ENCODE results near the gene PIWIL1.
A peak's percentile ranks its signal among the peaks of the same experiment; 100 is the strongest.

The PIWIL1 gene

GRCh38 chr12:130336723-130337487 is 782 bp upstream of the PIWIL1 start:
- DNase-seq = no peak

- no peak for DNase-seq
Measured at GRCh38 chr12:130338794-130339601, 1.3 kb downstream of the PIWIL1 start.

- no peak for DNase-seq
Measured at GRCh38 chr12:130339951-130340350, 2.3 kb downstream of the PIWIL1 start.

GRCh38 chr12:130342442-130342841 is 4.8 kb downstream of the PIWIL1 start:
- no peak for DNase-seq

GRCh38 chr12:130342842-130343241 is 5.2 kb downstream of the PIWIL1 start:
- no peak for DNase-seq

GRCh38 chr12:130344529-130344928 is 6.8 kb downstream of the PIWIL1 start:
- DNase-seq = no peak

- DNase-seq = no peak
Measured at GRCh38 chr12:130345292-130345691, 7.6 kb downstream of the PIWIL1 start.

- DNase-seq = peak in 1 of 58 donors; percentile 29
Measured at GRCh38 chr12:130347588-130347987, 9.9 kb downstream of the PIWIL1 start.

GRCh38 chr12:130350715-130351114 is 13.0 kb downstream of the PIWIL1 start:
- no peak for DNase-seq

GRCh38 chr12:130351326-130351725 is 13.6 kb downstream of the PIWIL1 start:
- no peak for DNase-seq

- no peak for DNase-seq
Measured at GRCh38 chr12:130353081-130353480, 15.4 kb downstream of the PIWIL1 start.

- DNase-seq = no peak
Measured at GRCh38 chr12:130354407-130354806, 16.7 kb downstream of the PIWIL1 start.

- no peak for DNase-seq
Measured at GRCh38 chr12:130356222-130356621, 18.5 kb downstream of the PIWIL1 start.

GRCh38 chr12:130357241-130357640 is 19.6 kb downstream of the PIWIL1 start:
- no peak for DNase-seq

GRCh38 chr12:130357729-130358330 is 20.1 kb downstream of the PIWIL1 start:
- no peak for DNase-seq

GRCh38 chr12:130362060-130362459 is 24.4 kb downstream of the PIWIL1 start:
- no peak for DNase-seq

GRCh38 chr12:130364578-130364977 is 26.9 kb downstream of the PIWIL1 start:
- DNase-seq = no peak

- DNase-seq = no peak
Measured at GRCh38 chr12:130366159-130366558, 28.5 kb downstream of the PIWIL1 start.

- DNase-seq = no peak
Measured at GRCh38 chr12:130367003-130367402, 29.3 kb downstream of the PIWIL1 start.

- DNase-seq = no peak
Measured at GRCh38 chr12:130367523-130367922, 29.8 kb downstream of the PIWIL1 start.

GRCh38 chr12:130369816-130370215 is 32.1 kb downstream of the PIWIL1 start:
- DNase-seq = no peak

- no peak for DNase-seq
Measured at GRCh38 chr12:130371296-130371695, 33.6 kb downstream of the PIWIL1 start.

All from anterior cingulate cortex (tissue), 58 donors.